ENCODE measurements around the gene DTWD2.
"Not testable (repeated sequence)": the region's sequence is repeated elsewhere in the genome, so short reads cannot be mapped to it uniquely, and the experiment has no call there.

The DTWD2 gene

DNA sequence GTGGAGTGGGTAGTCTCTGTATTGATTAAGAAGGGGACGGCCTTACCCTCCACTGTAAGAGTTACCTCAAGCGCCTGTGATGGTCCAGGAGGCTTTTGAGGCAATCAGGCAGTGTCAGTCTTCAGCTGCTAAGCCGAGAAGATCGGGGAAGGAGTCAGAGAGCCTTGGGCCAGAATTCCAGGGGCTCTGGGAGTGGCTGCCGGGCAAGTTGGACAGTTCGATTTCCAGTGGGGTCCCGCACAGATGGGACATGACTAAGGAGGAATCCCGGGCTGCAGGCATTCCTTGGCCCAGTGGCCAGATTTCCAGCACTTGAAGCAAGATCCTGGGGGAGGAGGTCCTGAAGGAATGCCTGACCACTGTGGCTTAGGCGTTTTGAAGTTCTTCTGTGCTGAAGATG lies 38.0 kb downstream of the DTWD2 start:
- DNase-seq (ENCODE audit: low spot score), result not testable (repeated sequence)

- DNase-seq (ENCODE audit: low spot score), result no peak
These were observed 42.1 kb downstream of the DTWD2 start for GRCh38 chr5:118946138-118946800.

DNA sequence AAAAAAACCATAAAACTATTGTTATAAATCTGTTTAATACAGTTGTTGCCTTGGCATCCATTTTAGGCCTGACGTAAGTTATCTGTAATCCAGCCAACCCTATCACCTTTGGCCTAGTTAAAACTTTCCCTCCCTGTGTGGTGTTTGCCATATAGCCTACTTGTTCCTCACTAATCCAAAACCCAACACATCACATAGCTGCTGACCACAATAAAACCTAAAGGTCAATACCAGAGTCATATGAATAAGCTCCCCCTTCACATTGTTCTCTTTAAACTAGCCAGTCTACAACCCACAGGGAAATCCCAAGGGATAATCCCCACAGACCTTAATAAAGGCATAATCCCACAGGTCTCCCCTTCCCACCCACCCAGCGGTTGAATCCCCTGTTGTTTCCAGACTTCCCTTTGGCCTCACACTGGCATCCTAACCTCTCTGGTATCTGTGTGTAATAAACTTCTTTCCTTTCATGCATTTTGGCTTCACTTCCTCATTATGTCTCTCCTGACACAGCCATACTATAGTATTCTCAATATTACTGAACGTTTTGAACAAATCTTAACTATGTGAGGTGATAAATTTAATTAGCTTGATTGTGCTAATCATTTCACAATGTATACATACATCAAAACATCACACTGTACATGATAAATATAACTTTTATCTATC lies 50.8 kb downstream of the DTWD2 start:
- no peak for DNase-seq (ENCODE audit: low spot score)

GRCh38 chr5:118933703-118934102 lies 54.6 kb downstream of the DTWD2 start:
- no peak for DNase-seq (ENCODE audit: low spot score)

DNA sequence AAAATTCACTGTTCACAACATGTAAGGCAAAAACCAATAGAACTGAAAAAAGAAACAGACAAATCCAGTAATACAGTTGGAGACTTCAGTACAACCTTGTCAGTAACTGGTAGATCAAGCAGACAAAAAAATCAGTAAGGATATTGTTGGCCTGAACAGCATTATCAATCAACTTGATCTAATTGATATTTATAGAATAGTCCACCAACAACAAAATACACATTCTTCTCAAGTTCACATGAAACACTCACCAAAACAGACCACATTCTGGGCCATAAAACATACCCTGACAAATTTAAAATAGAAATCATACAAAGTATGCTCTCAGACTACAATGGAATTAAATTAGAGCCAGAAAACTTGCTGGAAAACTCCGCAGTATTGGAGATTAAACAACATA lies 56.8 kb downstream of the DTWD2 start:
- DNase-seq (ENCODE audit: low spot score), result no peak

GRCh38 chr5:118924006-118924389 lies 64.3 kb downstream of the DTWD2 start:
- no peak for DNase-seq (ENCODE audit: low spot score)

DNA sequence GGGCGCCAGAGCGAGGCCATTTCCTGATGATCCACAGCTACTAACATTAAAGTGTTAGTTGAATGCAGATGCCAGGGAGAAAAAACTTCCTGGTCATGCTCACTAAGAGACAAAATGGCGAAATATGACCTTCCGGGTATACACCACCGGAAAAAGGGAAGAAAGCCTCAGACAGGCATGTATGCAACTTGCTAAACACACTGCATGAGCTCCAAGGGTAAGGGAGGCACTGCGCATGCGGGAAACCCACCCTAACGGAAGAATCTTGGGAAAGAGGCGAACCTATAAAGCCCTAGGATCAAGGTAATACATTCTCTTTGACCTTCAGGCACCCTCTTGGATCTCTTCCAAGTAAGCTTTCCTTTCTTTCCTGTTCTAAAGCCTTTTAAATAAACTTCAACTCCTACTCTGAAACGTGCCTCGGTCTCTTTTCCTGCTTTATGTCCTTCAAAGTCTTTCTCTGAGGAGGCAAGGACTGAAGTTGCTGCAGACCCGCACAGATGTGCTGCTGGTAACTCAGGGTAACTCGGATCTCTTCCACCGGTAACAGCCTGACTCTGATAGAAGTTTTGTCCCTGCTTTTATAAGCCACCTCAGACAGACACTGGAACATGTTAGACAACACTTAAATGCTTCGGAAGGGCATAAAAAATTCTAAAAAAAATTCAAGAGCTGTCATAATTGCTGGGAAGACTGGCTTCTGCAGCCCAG lies 64.9 kb downstream of the DTWD2 start:
- no peak for DNase-seq (ENCODE audit: low spot score)

GRCh38 chr5:118921866-118922265 lies 66.5 kb downstream of the DTWD2 start:
- DNase-seq (ENCODE audit: low spot score), result no peak

- DNase-seq (ENCODE audit: low spot score), result no peak
These were observed 69.3 kb downstream of the DTWD2 start for GRCh38 chr5:118919016-118919415.

GRCh38 chr5:118918232-118918631 lies 70.1 kb downstream of the DTWD2 start:
- no peak for DNase-seq (ENCODE audit: low spot score)

GRCh38 chr5:118907536-118907935 lies 80.8 kb downstream of the DTWD2 start:
- DNase-seq (ENCODE audit: low spot score), result not testable (repeated sequence)

GRCh38 chr5:118906947-118907346 lies 81.4 kb downstream of the DTWD2 start:
- no peak for DNase-seq (ENCODE audit: low spot score)

GRCh38 chr5:118905196-118905595 lies 83.2 kb downstream of the DTWD2 start:
- no peak for DNase-seq (ENCODE audit: low spot score)

DNA sequence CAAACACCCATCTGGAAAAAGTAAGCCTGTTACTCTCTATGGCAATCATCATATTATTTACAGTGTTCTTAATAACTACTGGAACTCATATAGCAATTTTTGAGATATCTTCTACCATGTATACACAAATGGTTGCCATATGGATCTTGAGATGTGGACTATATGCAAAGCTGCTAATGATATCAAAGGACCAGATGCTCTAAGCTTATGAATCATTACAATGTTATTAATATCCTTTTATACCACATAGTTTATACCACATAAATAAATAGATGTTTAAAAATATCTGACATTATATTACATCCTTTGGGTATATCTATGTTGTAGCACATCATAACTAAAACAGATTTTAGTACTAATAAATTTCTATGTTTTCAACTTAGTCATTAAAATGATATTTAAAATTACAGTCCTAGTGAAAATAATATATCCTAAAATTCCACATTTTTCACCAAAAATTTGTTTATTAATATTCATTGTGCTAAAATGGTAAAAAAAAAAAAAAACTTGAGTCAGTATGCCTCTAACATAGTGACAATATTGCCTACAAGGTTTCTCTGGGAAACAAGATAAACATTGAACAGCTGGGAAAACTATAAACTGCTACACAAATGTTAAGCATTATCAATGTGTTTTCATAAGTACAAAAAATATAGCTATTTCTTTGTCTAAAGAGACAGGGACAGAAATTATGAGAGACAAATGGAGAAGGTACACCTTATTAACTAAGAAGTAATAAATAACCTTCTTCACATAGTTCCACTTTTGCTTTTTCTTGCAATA lies 85.5 kb downstream of the DTWD2 start:
- DNase-seq (ENCODE audit: low spot score), result no peak

- DNase-seq (ENCODE audit: low spot score), result no peak
These were observed 93.6 kb downstream of the DTWD2 start for GRCh38 chr5:118894709-118895108.

DNA sequence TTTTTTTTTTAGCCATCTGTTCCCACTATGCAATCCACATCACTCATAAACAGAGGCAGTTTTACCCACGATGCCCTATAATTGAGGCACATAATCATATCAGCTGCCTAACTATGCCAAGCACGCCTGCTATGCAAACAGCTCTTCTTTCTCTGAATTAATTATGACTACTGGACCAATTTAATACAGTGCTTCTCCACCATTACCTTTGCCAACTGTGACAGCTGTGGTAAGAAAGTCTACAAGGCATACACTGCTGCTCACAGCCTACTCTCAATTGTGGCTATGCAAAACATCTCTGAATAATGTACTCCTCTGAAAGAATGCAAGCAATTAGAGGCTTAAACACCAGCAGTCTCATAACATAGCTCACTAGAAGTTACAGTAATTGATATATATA lies 97.1 kb downstream of the DTWD2 start:
- DNase-seq (ENCODE audit: low spot score), result no peak

DNA sequence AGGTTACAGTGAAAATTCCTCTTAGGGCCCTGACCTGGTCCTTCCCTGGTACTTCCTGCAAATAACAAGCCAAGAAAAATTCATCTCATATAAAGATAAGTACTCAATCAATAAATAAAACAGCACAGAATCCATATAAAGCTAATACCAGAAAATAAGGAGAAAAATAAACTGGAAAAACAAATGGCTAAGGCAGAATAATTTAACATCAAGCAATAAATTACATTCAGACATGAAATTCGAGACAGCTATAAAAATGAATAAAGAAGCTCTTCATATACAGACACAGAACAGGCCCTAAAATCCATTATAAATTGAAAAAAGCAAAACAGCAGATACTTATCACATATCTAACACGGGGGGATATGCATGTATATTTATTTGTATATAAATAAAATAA lies 99.2 kb downstream of the DTWD2 start:
- no peak for DNase-seq (ENCODE audit: low spot score)

DNA sequence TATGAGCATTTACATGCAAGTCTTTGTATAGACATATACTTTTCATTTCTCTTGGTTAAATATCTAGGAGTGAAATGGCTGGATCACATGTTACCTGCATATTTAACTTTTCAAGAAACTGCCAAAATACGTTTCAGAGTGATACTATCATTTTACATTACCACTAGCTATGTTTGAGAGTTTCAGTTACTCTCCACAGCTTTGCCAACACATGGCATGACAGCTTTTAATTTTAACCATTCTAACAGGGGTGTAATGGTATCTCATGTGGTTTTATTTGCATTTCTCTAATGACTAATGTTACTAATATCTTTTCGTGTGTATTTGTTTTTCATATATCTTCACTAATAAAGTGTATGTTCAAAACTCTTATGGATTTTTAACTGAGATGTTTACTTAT lies 99.8 kb downstream of the DTWD2 start:
- DNase-seq (ENCODE audit: low spot score), result no peak

- DNase-seq (ENCODE audit: low spot score), result no peak
These were observed 105.0 kb downstream of the DTWD2 start for GRCh38 chr5:118883362-118883761.

DNA sequence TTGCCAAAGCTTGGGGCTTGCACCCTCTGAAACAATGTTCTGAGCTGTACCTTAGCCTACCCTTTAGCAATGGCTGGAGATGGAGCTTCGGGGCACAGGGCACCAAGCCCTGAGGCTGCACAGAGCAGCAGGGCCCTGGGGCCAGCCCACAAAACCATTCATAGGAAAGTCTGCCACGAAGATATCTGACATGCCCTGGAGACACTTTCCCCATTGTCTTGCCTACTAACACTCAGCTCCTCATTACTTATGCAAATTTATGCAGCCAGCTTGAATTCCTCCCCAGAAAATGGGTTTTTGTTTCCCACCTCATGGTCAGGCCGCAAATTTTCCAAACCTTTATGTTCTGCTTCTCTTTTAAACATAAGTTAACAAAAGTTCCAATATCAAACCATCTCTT lies 105.7 kb downstream of the DTWD2 start:
- DNase-seq (ENCODE audit: low spot score), result no peak

DNA sequence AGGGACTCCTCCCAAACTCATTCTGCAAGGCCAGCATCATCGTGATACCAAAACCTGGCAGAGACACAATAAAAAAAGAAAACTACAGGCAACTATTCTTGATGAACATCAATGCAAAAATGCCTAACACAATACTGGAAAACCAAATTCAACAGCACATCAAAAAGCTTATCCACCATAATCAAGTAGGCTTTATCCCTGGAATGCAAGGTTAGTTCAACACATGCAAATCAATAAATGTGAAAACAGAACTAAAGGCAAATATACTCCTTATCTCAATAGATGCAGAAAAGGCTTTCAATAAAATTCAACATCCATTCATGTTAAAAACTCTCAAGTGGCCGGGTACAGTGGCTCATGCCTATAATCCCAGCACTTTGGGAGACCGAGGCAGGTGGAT lies 111.5 kb downstream of the DTWD2 start:
- not testable (repeated sequence) for DNase-seq (ENCODE audit: low spot score)

- no peak for DNase-seq (ENCODE audit: low spot score)
These were observed 113.2 kb downstream of the DTWD2 start for GRCh38 chr5:118875131-118875530.

- no peak for DNase-seq (ENCODE audit: low spot score)
These were observed 114.9 kb downstream of the DTWD2 start for GRCh38 chr5:118873417-118873816.

Measured in GM03348 (cell line).